ENCODE measurements around the gene BANK1.
A peak's percentile ranks its signal among the peaks of the same experiment; 100 is the strongest.

BANK1 gene

GRCh38 chr4:101790521-101791181, at the start of gene BANK1:
BANK1 (plus strand) TSS chr4:101790730; CDS start chr4:101790881, 151 bp downstream.
- peak; percentile 2 for DNase-seq

- DNase-seq, result no peak
Observed at GRCh38 chr4:101753721-101754120, 36.8 kb upstream of the BANK1 start.

GRCh38 chr4:101756181-101756580, 34.3 kb upstream of the BANK1 start:
- DNase-seq, result no peak

- no peak for DNase-seq
Observed at GRCh38 chr4:101761405-101761804, 29.1 kb upstream of the BANK1 start.

- no peak for DNase-seq
Observed at GRCh38 chr4:101762025-101762424, 28.5 kb upstream of the BANK1 start.

GRCh38 chr4:101762534-101762933, 28.0 kb upstream of the BANK1 start:
- DNase-seq, result no peak

GRCh38 chr4:101763576-101763975, 27.0 kb upstream of the BANK1 start:
- DNase-seq, result no peak

- DNase-seq, result no peak
Observed at GRCh38 chr4:101774807-101775206, 15.7 kb upstream of the BANK1 start.

- DNase-seq, result no peak
Observed at GRCh38 chr4:101777431-101777830, 13.1 kb upstream of the BANK1 start.

- no peak for DNase-seq
Observed at GRCh38 chr4:101780284-101780683, 10.2 kb upstream of the BANK1 start.

- no peak for DNase-seq
Observed at GRCh38 chr4:101782546-101782945, 8.0 kb upstream of the BANK1 start.

GRCh38 chr4:101784957-101785356, 5.6 kb upstream of the BANK1 start:
- no peak for DNase-seq

GRCh38 chr4:101785486-101785885, 5.0 kb upstream of the BANK1 start:
- DNase-seq, result no peak

- no peak for DNase-seq
Observed at GRCh38 chr4:101787701-101788316, 2.7 kb upstream of the BANK1 start.

- no peak for DNase-seq
Observed at GRCh38 chr4:101791182-101791558, 640 bp downstream of the BANK1 start.

- DNase-seq, result no peak
Observed at GRCh38 chr4:101792056-101792590, 1.6 kb downstream of the BANK1 start.

- DNase-seq, result no peak
Observed at GRCh38 chr4:101793397-101793796, 2.9 kb downstream of the BANK1 start.

- no peak for DNase-seq
Observed at GRCh38 chr4:101794806-101795205, 4.3 kb downstream of the BANK1 start.

GRCh38 chr4:101795704-101796103, 5.2 kb downstream of the BANK1 start:
- DNase-seq, result no peak

GRCh38 chr4:101801958-101802357, 11.4 kb downstream of the BANK1 start:
- no peak for DNase-seq

- DNase-seq, result no peak
Observed at GRCh38 chr4:101806914-101807313, 16.4 kb downstream of the BANK1 start.

- no peak for DNase-seq
Observed at GRCh38 chr4:101807351-101807750, 16.8 kb downstream of the BANK1 start.

- no peak for DNase-seq
Observed at GRCh38 chr4:101813604-101814003, 23.1 kb downstream of the BANK1 start.

GRCh38 chr4:101818362-101818761, 27.8 kb downstream of the BANK1 start:
- DNase-seq, result no peak

GRCh38 chr4:101823864-101824263, 33.3 kb downstream of the BANK1 start:
- DNase-seq, result no peak
